Left ventricle myocardium inferior (tissue), 1 donor: Measurements from ENCODE around the gene TMC6. TPM values are rescaled to one million over a fixed set of nuclear protein-coding genes. Genes with fewer than 3 reads are reported as not detected.
"Not testable (repeated sequence)": the region's sequence is repeated elsewhere in the genome, so short reads cannot be mapped to it uniquely, and the experiment has no call there.

Source experiments
- DNase-seq: peaks from one replicate; pipeline ENCODE4 v3.0.0-alpha.2; 2020
- H3K27ac ChIP-seq: fragments of 200-600 bp; replicated peaks from 2 replicates; pipeline ENCODE4 v1.8.0; 2021
- H3K27me3 ChIP-seq: fragments of 200-600 bp; 2 replicates; pipeline ENCODE4 v1.8.0; 2021; ENCODE audit warnings: low read depth
- H3K36me3 ChIP-seq: fragments of 200-600 bp; 2 replicates; pipeline ENCODE4 v1.8.0; 2021
- H3K4me1 ChIP-seq: fragments of 200-600 bp; 2 replicates; pipeline ENCODE4 v1.8.0; 2021
- H3K4me3 ChIP-seq: fragments of 200-600 bp; 2 replicates; pipeline ENCODE4 v1.8.0; 2021; ENCODE audit warnings: mild to moderate bottlenecking, moderate library complexity
- H3K9me3 ChIP-seq: fragments of 200-600 bp; replicated peaks from 2 replicates; pipeline ENCODE4 v1.8.0; 2021
- CTCF ChIP-seq: fragments of 200-600 bp; IDR thresholded peaks from 2 replicates; pipeline ENCODE4 v1.8.0; 2021; ENCODE audit warnings: antibody characterized with exemption, mild to moderate bottlenecking, borderline replicate concordance
- intact Hi-C: fragments of 100-400 bp; cut with micrococcal nuclease; formaldehyde crosslinking; loops from one replicate; pipeline ENCODE4 v1.11.0; 2022
- total RNA-seq: library from RNA; stranded (reverse); fragmentation: NEBNext Ultra II Directional; extraction: Animal tissue kit (Norgen Biotek cat#: 25700); gene quantifications from one replicate; pipeline ENCODE4 v1.2.1, GENCODE V29; 2021
- donor health status: DM: no; HTN: yes; CAD: no; lungs with severe emphysema.

Gene TMC6
- total RNA-seq, 1 donor from 2014 or later = 39.5 TPM

GRCh38 chr17:78089576-78090281 lies 38.8 kb downstream of the TMC6 start:
- intact Hi-C loops = no loop called here
- no peaks in the 10 kb centered on the region for H3K27me3 ChIP-seq
- TF ChIP-seq CTCF = no peak
- peak overlapping the region; percentile 69 for H3K27ac ChIP-seq
- H3K4me3 ChIP-seq = no peak overlapping the region
- peaks cover 24% of the 10 kb centered on the region for H3K4me1 ChIP-seq
- H3K9me3 ChIP-seq = no peaks in the 10 kb centered on the region
- H3K36me3 ChIP-seq = peaks cover 98% of the 10 kb centered on the region
- DNase-seq = no peak

- intact Hi-C loops = no loop called here
- Histone ChIP-seq H3K4me3 (no peak overlapping the region), H3K9me3 (no peaks in the 10 kb centered on the region), H3K27me3 (no peaks in the 10 kb centered on the region), H3K36me3 (peaks cover 93% of the 10 kb centered on the region), H3K27ac (peak overlapping the region; percentile 15), H3K4me1 (peaks cover 31% of the 10 kb centered on the region)
- no peak for DNase-seq
- TF ChIP-seq CTCF = no peak
Observed at GRCh38 chr17:78088529-78088928, 40.0 kb downstream of the TMC6 start.

- Histone ChIP-seq H3K27me3 (no peaks in the 10 kb centered on the region), H3K4me1 (peaks cover 49% of the 10 kb centered on the region), H3K27ac (no peak overlapping the region), H3K9me3 (no peaks in the 10 kb centered on the region), H3K36me3 (peaks cover 86% of the 10 kb centered on the region), H3K4me3 (no peak overlapping the region)
- no peak for DNase-seq
- TF ChIP-seq CTCF = no peak
- intact Hi-C loops = no loop called here
Observed at GRCh38 chr17:78086740-78087139, 41.8 kb downstream of the TMC6 start.

- H3K36me3 ChIP-seq = peaks cover 88% of the 10 kb centered on the region
- H3K4me1 ChIP-seq = peaks cover 51% of the 10 kb centered on the region
- intact Hi-C loops = no loop called here
- no peak overlapping the region for H3K4me3 ChIP-seq
- TF ChIP-seq CTCF = no peak
- H3K27ac ChIP-seq = peak overlapping the region; percentile 81
- H3K9me3 ChIP-seq = no peaks in the 10 kb centered on the region
- DNase-seq = no peak
- no peaks in the 10 kb centered on the region for H3K27me3 ChIP-seq
Observed at GRCh38 chr17:78082988-78083387, 45.6 kb downstream of the TMC6 start.

GRCh38 chr17:78082355-78082872 lies 46.1 kb downstream of the TMC6 start:
- H3K36me3 ChIP-seq = peaks cover 88% of the 10 kb centered on the region
- H3K9me3 ChIP-seq, intact Hi-C loops, H3K4me3 ChIP-seq, H3K27me3 ChIP-seq: not testable (repeated sequence)
- DNase-seq = peak; percentile 38
- peak overlapping the region; percentile 81 for H3K27ac ChIP-seq
- H3K4me1 ChIP-seq = peaks cover 51% of the 10 kb centered on the region

GRCh38 chr17:78081551-78081950 lies 47.0 kb downstream of the TMC6 start:
- Histone ChIP-seq H3K27ac (peak overlapping the region; percentile 81), H3K4me3 (no peak overlapping the region), H3K4me1 (peaks cover 51% of the 10 kb centered on the region), H3K36me3 (peaks cover 88% of the 10 kb centered on the region), H3K9me3 (no peaks in the 10 kb centered on the region), H3K27me3 (no peaks in the 10 kb centered on the region)
- intact Hi-C loops = no loop called here
- DNase-seq = no peak
- TF ChIP-seq CTCF = no peak
